ENCODE data around the gene TPH1.

Gene TPH1

GRCh38 chr11:18046116-18046777, at the start of gene TPH1:
Gene TPH1 (minus strand): TSS chr11:18046269. CDS start chr11:18040762, 5,507 bp downstream.
- no peak for DNase-seq (ENCODE audit: low read depth)

- no peak for DNase-seq (ENCODE audit: low read depth)
Measured at GRCh38 chr11:18093959-18094358, 47.9 kb upstream of the TPH1 start.

GRCh38 chr11:18091731-18092130, 45.7 kb upstream of the TPH1 start:
- no peak for DNase-seq (ENCODE audit: low read depth)

GRCh38 chr11:18088966-18089365, 42.9 kb upstream of the TPH1 start:
- DNase-seq (ENCODE audit: low read depth) = no peak

GRCh38 chr11:18088366-18088765, 42.3 kb upstream of the TPH1 start:
- no peak for DNase-seq (ENCODE audit: low read depth)

- DNase-seq (ENCODE audit: low read depth) = no peak
Measured at GRCh38 chr11:18081551-18081950, 35.5 kb upstream of the TPH1 start.

- DNase-seq (ENCODE audit: low read depth) = no peak
Measured at GRCh38 chr11:18080451-18080850, 34.4 kb upstream of the TPH1 start.

GRCh38 chr11:18078909-18079308, 32.8 kb upstream of the TPH1 start:
- DNase-seq (ENCODE audit: low read depth) = no peak

- DNase-seq (ENCODE audit: low read depth) = no peak
Measured at GRCh38 chr11:18075444-18075843, 29.4 kb upstream of the TPH1 start.

- DNase-seq (ENCODE audit: low read depth) = no peak
Measured at GRCh38 chr11:18071098-18071705, 25.1 kb upstream of the TPH1 start.

GRCh38 chr11:18067372-18067771, 21.3 kb upstream of the TPH1 start:
- no peak for DNase-seq (ENCODE audit: low read depth)

- no peak for DNase-seq (ENCODE audit: low read depth)
Measured at GRCh38 chr11:18066626-18067025, 20.6 kb upstream of the TPH1 start.

GRCh38 chr11:18065572-18065971, 19.5 kb upstream of the TPH1 start:
- DNase-seq (ENCODE audit: low read depth) = no peak

GRCh38 chr11:18064450-18065054, 18.5 kb upstream of the TPH1 start:
- no peak for DNase-seq (ENCODE audit: low read depth)

GRCh38 chr11:18063862-18064434, 17.9 kb upstream of the TPH1 start:
- no peak for DNase-seq (ENCODE audit: low read depth)

GRCh38 chr11:18063125-18063524, 17.1 kb upstream of the TPH1 start:
- DNase-seq (ENCODE audit: low read depth) = no peak

GRCh38 chr11:18061351-18061750, 15.3 kb upstream of the TPH1 start:
- DNase-seq (ENCODE audit: low read depth) = no peak

GRCh38 chr11:18056561-18057181, 10.6 kb upstream of the TPH1 start:
- no peak for DNase-seq (ENCODE audit: low read depth)

- no peak for DNase-seq (ENCODE audit: low read depth)
Measured at GRCh38 chr11:18054511-18055103, 8.5 kb upstream of the TPH1 start.

- no peak for DNase-seq (ENCODE audit: low read depth)
Measured at GRCh38 chr11:18050848-18051247, 4.8 kb upstream of the TPH1 start.

GRCh38 chr11:18036456-18036855, 9.6 kb downstream of the TPH1 start:
- DNase-seq (ENCODE audit: low read depth) = no peak

- DNase-seq (ENCODE audit: low read depth) = no peak
Measured at GRCh38 chr11:18027475-18027874, 18.6 kb downstream of the TPH1 start.
